Measurements from ENCODE around the gene COL4A5.

COL4A5 gene

GRCh38 chrX:108736509-108737479, 297.2 kb downstream of the COL4A5 start, which contains the start of gene IRS4 (continued):
- TF ChIP-seq FEZF1 (tag by site-specific recombination; IDR thresholded peaks at IDR 0.05) (no peak; the same call in 1 of the 2 replicates), ZNF311 (tag by site-specific recombination; IDR thresholded peaks at IDR 0.05; ENCODE audit: borderline replicate concordance) (no peak), ZNF626 (tag by site-specific recombination; IDR thresholded peaks at IDR 0.05) (no peak), INSM2 (tag by site-specific recombination; IDR thresholded peaks at IDR 0.05) (no peak), ZBTB17 (tag by site-specific recombination; IDR thresholded peaks at IDR 0.05) (peak; percentile 87), ZNF132 (tag by site-specific recombination; IDR thresholded peaks at IDR 0.05; ENCODE audit: borderline replicate concordance) (no peak), ZBTB26 (tag by site-specific recombination; optimal IDR thresholded peaks at IDR 0.05) (peak; percentile 44), HOXC10 (CRISPR knock-in tag; IDR thresholded peaks at IDR 0.05) (no peak), YY2 (tag by site-specific recombination; IDR thresholded peaks at IDR 0.05) (no peak), ZSCAN30 (tag by site-specific recombination; IDR thresholded peaks at IDR 0.05) (peak; percentile 91), ZNF658 (tag by site-specific recombination; IDR thresholded peaks at IDR 0.05) (no peak), ZBTB44 (tag by site-specific recombination; IDR thresholded peaks at IDR 0.05) (no peak), ZNF747 (tag by site-specific recombination; IDR thresholded peaks at IDR 0.05) (no peak), SP2 (tag by site-specific recombination; IDR thresholded peaks at IDR 0.05) (peak; percentile 92), PBX3 (CRISPR knock-in tag; IDR thresholded peaks at IDR 0.05) (no peak), TCF7L2 (IDR thresholded peaks at IDR 0.05; ENCODE audit: borderline replicate concordance, low read depth, low read length) (no peak), IKZF3 (tag by site-specific recombination; IDR thresholded peaks at IDR 0.05) (peak; percentile 72), ZNF785 (tag by site-specific recombination; IDR thresholded peaks at IDR 0.05) (no peak), ZNF366 (tag by site-specific recombination; conservative IDR thresholded peaks at IDR 0.05) (peak; percentile 27; the same call in 1 of the 2 replicates), PRDM10 (tag by site-specific recombination; IDR thresholded peaks at IDR 0.05) (peak; percentile 72), ZNF529 (tag by site-specific recombination; IDR thresholded peaks at IDR 0.05; ENCODE audit: insufficient replicate concordance) (no peak), ZNF214 (tag by site-specific recombination; IDR thresholded peaks at IDR 0.05; ENCODE audit: borderline replicate concordance) (no peak), ZNF391 (tag by site-specific recombination; IDR thresholded peaks at IDR 0.05; ENCODE audit: borderline replicate concordance, low read depth) (peak; percentile 83; the same call in 1 of the 2 replicates), BCL11B (tag by site-specific recombination; IDR thresholded peaks at IDR 0.05; ENCODE audit: low read depth) (0 out of 2 replicates have a peak, but pooled peaks have one; percentile 12), OVOL3 (tag by site-specific recombination; IDR thresholded peaks at IDR 0.05) (no peak), ZNF175 (tag by site-specific recombination; IDR thresholded peaks at IDR 0.05) (no peak), ZBTB8A (tag by site-specific recombination; IDR thresholded peaks at IDR 0.05) (peak; percentile 70), KLF17 (tag by site-specific recombination; IDR thresholded peaks at IDR 0.05) (peak; percentile 28; the same call in 1 of the 2 replicates), ZNF114 (tag by site-specific recombination; IDR thresholded peaks at IDR 0.05) (no peak)
